Stimulated activated CD8-positive, alpha-beta memory T cell treated with anti-CD3 and anti-CD28 coated beads, Interleukin-12 subunit alpha, Interleukin-12 subunit beta, amount 100 ng/mL, for 1 hour (primary cell): ENCODE measurements around the gene SPATA2.
"Not testable (repeated sequence)": the region's sequence is repeated elsewhere in the genome, so short reads cannot be mapped to it uniquely, and the experiment has no call there.

Source experiments
- DNase-seq: peaks from one replicate; pipeline ENCODE4 v3.0.0-alpha.2; 2020; ENCODE audit warnings: low read depth

The SPATA2 gene

DNA sequence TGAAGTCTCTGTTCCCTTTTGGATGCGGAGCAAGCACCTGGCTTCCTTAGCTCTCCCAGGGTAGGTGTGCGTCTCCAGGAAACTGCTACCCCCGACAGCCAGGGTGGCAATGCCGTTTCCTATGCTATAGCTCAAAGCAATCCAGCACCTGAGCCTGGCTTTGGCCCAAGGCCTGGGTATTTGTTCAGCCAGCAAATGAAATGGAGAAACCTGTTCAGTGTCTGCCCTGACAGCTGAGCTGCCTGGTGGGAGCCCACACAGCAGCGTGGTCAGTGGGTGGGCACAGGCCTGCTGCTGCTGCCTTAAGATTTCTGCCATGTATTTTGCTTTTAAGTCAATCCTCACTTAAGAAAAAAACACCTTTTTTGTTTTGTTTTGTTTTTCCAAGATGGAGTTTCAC, 13.7 kb downstream of the SPATA2 start:
- no peak for DNase-seq

- DNase-seq = no peak
Observed at GRCh38 chr20:49899541-49900383, 15.6 kb downstream of the SPATA2 start.

DNA sequence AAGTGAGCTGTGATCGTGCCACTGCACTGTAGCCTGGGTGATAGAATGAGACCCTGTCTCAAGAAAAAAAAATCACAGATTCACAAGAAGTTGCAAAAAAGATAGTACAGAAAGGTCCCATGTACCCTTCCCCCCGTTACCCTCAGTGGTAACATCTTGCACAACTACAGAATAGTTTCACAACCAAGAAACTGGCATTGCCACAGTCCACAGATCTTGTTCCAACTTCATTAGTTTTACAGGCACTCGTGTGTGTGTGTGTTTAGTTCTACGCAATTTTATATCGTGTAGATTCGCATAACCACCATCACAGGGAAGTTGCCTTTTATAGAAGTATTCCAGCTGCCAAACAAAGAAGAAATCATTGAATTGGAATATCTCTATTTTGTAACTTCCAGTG, 19.1 kb downstream of the SPATA2 start:
- no peak for DNase-seq

DNA sequence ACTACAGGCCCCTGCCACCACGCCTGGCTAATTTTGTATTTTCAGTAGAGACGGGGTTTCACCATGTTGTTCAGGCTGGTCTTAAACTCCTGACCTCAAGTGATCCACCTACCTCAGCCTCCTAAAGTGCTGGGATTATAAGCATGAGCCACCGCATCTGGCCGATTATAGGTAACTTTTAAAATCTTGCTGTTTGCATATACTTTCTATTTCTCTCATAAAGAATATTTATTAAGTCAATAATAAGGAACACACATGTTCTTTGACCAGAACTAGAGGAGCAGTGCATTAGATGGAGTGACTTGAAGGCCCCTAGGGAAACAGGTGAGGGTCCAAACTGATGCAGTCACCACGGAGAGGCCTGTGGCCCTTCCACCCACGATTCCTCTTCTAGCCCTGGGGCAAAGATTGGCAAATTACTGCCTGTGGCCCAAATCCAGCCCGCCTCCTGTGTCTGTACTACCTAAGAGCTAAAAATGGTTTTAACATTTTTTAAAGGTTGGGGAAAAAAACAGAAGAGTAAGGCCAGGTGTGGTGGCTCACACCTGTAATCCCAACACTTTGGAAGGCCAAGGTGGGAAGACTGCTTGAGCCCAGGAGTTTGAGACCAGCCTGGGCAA, 19.7 kb downstream of the SPATA2 start:
- not testable (repeated sequence) for DNase-seq

DNA sequence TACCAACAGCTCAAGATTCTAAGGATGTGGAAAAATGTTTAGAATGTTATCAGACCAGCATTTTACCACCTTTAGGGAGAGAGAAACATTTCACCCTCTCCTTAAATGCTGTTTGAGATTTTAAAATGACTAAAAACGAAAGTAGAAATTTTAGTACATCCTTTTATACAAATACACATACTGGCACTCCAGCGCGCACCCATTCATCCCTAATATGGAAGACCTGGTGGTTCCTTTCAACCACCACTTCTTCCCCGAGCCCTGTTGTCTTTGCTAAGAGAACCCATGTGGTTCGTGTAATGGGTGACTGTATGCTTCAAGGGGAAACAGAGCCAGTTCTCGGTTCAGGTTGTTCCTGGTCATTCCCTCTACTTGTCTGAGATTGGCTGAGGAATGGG, 21.3 kb downstream of the SPATA2 start:
- no peak for DNase-seq

DNA sequence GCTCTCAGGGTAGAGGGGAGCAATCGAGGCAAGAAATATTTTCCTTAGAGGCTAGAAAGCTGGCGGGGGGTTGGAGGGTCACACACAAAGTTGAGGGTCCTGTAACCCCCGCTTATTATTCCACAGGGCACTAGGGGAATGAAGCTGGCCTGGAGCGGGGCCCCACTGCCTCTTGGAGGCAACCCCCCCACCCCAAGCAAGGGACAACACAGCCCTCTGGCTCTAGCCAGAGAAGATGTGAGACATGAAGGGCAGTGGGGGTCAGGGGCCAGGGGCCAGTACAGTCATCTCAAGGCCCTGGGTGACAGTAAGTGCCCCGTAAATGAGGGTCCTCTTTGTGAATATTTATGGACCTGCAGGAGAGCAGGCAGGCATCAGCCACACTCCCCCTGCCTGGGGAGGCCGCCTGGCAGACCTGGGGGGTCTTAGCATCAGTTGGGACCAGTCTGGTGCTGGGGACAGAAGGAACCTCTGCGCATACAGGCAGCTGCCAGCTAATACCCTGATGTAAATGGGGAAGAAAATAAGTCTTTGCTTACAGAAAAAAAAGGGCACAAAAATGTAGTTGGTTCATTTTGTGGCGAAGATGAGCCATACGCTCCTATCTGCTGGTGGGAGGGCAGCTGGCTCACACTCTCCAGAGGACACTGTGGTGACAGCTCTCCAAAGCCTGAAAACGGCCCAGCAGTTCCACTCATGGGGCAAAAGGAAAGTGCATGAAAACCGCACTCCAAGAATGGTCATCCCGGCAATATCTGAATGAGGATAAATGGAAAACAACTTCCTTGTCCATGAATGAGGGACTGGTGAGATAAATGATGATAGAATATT, 21.9 kb downstream of the SPATA2 start:
- DNase-seq = no peak

- DNase-seq = no peak
Observed at GRCh38 chr20:49892817-49893216, 22.5 kb downstream of the SPATA2 start.

DNA sequence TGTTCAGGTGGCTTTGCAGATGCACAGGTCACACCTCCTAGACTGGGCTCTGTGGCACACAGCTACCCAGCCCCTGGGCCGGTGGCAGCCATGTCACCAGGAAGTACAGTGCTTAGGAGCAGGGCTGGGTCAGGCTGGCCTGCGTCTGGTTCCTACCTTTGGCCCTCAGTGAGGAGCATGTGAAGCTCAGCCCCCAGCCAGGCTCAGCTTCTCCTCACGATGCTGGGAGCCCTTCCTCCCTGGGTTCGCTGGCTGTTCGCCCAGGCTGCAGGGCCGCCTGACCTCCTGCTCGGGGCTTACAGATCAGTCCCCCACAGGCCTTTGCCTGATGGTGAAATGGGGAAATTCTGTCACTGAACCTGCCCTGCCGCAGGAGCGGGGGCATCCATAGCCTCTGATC, 23.1 kb downstream of the SPATA2 start:
- DNase-seq = no peak

GRCh38 chr20:49891476-49892110, 23.7 kb downstream of the SPATA2 start:
- no peak for DNase-seq

DNA sequence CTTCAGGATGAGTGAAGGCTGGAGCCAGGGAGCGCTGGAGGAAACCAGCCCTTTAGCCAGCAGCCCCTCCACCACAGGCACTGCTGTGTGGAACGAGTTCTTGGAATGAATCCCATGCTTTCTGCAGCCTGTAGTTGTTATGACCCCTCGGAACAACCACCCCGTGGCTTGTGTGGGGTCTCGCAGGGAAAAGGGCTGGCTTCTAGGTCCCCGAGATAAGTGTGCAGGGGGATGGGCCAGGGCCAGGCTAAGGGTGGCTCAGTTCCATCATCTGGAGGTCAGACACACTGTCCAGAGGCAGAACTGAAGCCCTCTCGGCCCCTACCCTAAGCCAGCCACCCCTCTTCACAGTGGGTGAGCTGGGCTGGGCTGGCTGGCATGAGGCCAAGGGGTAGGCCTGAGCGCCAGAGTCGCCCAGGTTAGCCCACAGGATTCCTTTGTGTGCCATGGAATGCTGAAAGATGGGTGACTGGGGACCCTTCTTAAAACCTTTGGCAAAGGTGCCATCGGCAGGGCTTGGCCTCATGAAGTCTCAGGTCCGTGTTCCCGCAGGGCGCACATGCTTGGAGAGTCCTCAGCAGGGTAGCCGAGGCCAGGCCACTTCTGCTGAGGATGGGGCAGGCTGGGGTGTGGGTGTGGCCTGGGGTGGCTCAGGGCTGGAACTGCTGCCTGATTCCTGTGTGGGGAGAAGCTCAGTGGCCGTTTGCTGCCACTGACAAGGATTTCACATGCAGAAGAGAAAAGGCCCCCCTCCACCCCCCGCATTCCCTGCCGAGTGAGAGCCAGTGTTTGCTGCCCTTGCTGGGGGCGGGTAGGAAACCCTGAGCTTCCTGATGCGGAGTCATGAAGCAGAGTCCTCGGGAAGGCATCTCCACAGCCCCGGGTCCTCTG, 24.6 kb downstream of the SPATA2 start:
- no peak for DNase-seq

DNA sequence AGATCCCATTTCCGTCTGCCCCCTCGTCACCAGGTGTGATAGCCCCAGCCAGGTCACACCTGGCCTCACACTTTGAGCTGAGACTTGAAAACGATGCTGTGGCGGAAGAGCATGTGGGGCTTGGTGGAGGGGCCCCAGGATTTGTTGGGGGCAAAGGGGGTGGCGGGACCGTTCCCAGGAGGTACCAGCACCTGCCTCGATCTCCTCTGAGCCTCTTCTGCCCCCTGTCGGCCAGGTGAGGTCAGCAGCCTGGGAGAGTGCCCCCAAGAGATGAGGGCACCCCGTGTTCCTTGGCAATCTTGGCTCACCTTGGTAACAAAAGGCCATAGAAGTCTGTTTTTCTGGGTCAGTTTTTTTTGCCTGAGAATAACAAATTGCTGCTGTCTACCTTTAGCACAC, 25.4 kb downstream of the SPATA2 start:
- no peak for DNase-seq

- DNase-seq = no peak
Observed at GRCh38 chr20:49889001-49889934, 26.1 kb downstream of the SPATA2 start.

DNA sequence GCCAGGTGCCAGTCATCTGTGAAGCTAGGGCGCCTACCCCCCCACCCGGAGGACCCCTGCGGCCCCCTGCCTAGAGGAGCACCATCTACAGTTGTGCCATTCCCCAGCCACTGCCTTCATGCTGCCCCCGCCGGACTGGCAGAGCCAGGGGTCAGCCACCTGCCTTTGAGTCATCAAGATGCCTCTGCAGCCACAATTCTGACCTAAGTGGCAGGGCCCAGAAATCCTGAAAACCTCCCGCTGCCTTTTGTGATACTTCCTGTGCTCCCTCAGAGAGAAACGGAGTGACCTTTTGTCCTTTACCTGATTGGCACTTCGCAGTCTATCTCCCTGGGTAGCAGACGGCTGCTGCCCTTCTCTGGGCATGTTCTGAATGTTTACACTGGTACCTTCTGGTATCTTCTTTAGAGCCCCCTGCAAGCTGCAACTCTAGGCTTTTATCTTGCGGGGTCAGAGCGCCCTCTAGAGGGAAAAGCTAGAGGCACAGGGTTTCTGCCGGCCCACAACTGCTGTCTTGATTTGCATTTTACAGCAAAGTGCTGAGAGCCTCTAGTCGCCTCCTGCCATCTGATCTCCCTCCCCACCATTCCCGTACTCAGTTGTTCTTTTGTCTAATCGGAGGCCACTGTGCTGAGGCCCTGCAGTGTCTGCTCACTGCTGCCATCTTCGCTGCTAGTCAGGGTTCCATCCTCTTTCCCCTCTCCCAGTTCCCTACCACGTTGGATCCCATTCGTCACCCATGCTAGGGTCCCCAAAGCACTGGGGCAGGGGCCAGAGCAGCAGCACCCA, 26.9 kb downstream of the SPATA2 start:
- DNase-seq = peak; percentile 26

DNA sequence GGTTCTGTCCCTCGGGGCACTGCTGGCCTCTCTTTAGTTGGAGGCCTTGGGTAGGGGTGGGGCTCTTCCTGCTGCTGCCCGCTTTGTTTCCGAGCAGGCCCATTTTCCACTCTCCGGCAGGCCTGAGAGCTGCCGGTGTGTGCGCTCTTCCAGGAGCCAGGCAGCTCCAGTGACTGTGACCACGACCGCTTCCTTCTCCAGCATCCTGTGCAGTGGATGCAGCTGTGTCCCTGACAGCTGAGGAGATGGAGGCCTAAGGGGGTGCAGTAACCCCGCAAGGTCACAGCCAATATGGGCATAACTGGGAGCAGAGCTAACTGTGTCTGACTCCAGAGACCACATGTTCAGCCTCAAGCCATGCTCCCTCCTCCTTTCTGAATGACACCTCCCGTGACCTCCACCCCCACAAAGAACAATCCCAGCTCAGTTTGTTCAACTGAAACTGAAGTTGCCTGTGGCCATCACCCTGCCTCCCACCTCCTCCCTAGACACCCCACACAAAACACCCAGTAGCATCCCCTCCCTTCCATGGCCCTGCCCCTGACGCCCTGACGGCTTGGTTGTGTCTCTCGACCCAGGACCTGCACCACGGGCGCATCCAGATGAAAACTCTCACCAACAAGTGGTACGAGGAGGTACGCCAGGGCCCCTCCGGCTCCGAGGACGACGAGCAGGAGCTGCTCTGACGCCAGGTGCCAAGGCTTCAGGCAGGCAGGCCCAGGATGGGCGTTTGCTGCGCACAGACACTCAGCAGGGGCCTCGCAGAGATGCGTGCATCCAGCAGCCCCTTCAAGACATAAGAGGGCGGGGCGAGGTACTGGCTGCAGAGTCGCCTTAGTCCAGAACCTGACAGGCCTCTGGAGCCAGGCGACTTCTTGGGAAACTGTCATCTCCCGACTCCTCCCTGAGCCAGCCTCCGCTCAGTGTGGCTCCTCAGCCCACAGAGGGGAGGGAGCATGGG, 27.8 kb downstream of the SPATA2 start:
- DNase-seq = no peak

- DNase-seq = no peak
Observed at GRCh38 chr20:49886571-49887213, 28.6 kb downstream of the SPATA2 start.

DNA sequence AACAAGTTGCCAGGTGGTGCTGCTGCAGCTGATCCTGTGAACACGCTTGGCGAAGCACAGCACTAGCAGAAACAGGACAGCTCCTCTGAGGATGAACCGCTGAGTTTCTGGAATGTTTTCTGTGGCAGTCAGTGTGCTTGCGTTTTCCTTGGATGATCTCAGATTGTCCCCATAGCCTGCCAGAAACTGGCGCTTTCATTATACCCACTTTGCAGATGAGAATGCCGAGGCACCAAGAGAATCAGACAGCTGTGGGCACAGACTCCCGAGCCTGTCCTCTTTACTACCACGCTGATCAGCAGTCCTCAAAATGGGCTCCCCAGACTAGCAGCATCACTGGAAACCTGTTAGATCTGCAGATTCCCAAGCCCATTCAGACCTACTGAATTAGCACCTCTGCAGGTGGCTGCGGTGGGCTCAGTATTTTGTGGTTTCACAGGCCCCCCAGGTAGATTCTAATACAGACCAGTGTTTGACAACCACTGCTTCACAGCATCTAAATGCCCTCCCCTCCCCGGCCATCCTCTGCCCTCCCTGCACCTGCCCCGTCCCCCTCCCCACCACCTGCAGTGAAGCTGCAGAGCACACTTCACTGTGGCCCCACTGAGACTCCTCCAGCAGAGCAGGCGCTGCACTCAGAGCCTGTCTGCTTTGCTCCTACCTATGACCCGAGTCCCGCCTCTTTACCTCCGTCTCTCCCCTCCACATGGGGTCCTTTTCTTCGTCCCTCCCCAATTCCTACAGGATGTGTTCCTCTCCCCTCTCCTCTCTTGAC, 29.6 kb downstream of the SPATA2 start:
- no peak for DNase-seq

DNA sequence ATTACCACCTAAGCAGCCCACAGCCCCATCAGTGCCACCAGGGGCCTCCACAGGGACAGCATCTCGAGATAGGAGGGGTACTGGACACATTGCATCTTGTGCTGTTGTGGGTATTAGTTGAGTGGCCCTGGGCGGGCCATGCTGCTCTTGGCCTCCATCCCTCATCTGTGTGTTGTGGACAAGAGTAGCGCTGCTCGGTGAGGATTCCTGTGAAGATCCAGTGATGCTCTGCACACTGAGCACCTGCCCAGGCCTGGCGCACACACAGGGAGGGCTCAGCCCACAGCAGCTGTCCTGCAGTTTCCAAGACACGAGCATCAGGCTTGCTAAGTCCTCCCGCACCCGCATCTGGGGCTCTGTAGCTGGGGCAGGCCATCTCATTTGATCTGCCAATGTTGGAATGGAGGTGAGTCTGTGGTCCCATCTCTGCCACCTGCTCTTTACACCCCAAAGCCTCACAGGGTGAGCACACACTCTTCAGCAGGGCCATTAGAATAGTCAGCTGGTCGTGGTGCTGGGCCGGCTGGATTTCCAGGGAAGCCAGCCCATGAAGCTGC, 32.0 kb downstream of the SPATA2 start:
- no peak for DNase-seq
